GM23248 (cell line): Measurements from ENCODE around the gene LRRC73. TPM values are rescaled to one million over a fixed set of nuclear protein-coding genes. Genes with fewer than 3 reads are reported as not detected.

ENCODE experiments used
- DNase-seq: peaks from one replicate; pipeline ENCODE4 v3.0.0-alpha.2; 2015
- H2AFZ ChIP-seq: fragments of 200-600 bp; sonication (generic); 2 replicates; pipeline ENCODE4 v1.6.1; 2016; ENCODE audit warnings: antibody characterized with exemption
- H3F3A ChIP-seq: fragments of 200-600 bp; sonication (generic); 2 replicates; pipeline ENCODE4 v1.6.1; 2016; ENCODE audit warnings: mild to moderate bottlenecking, antibody characterized with exemption, mixed run types; ENCODE audit not compliant: insufficient read depth
- H3K27ac ChIP-seq: fragments of 200-600 bp; sonication (generic); 2 replicates; pipeline ENCODE4 v1.5.1; 2016; ENCODE audit warnings: mild to moderate bottlenecking
- H3K27me3 ChIP-seq: fragments of 200-600 bp; sonication (generic); replicated peaks from 2 replicates; pipeline ENCODE4 v1.6.1; 2016; ENCODE audit warnings: mild to moderate bottlenecking; ENCODE audit not compliant: insufficient read depth
- H3K36me3 ChIP-seq: fragments of 200-600 bp; sonication (generic); 2 replicates; pipeline ENCODE4 v1.6.1; 2016; ENCODE audit warnings: low read depth, mild to moderate bottlenecking
- H3K4me1 ChIP-seq: fragments of 200-600 bp; sonication (generic); 2 replicates; pipeline ENCODE4 v1.6.1; 2016; ENCODE audit warnings: mild to moderate bottlenecking; ENCODE audit not compliant: insufficient read depth
- H3K4me2 ChIP-seq: fragments of 200-600 bp; sonication (generic); one replicate; pipeline ENCODE4 v1.6.1; 2016; ENCODE audit warnings: mild to moderate bottlenecking; ENCODE audit not compliant: unreplicated experiment
- H3K4me3 ChIP-seq: fragments of 200-600 bp; sonication (generic); 2 replicates; pipeline ENCODE4 v1.5.1; 2016; ENCODE audit warnings: mild to moderate bottlenecking
- H3K79me2 ChIP-seq: fragments of 200-600 bp; sonication (generic); 2 replicates; pipeline ENCODE4 v1.6.1; 2016; ENCODE audit warnings: mild to moderate bottlenecking; ENCODE audit not compliant: insufficient read depth
- H3K9ac ChIP-seq: fragments of 200-600 bp; sonication (generic); 2 replicates; pipeline ENCODE4 v1.6.1; 2016; ENCODE audit warnings: mild to moderate bottlenecking
- H3K9me2 ChIP-seq: fragments of 200-600 bp; sonication (generic); 2 replicates; pipeline ENCODE4 v1.6.1; 2016; ENCODE audit warnings: mixed run types, mild to moderate bottlenecking, moderate library complexity; ENCODE audit not compliant: insufficient read depth
- H3K9me3 ChIP-seq: fragments of 200-600 bp; sonication (generic); one replicate; pipeline ENCODE4 v1.6.1; 2017; ENCODE audit warnings: low read depth
- H4K20me1 ChIP-seq: fragments of 200-600 bp; sonication (generic); 2 replicates; pipeline ENCODE4 v1.6.0; 2016; ENCODE audit not compliant: insufficient read depth
- EZH2 ChIP-seq: fragments of 200-600 bp; sonication (generic); IDR thresholded peaks from 2 replicates; pipeline ENCODE4 v1.6.1; 2018; ENCODE audit warnings: antibody characterized with exemption, mild to moderate bottlenecking; ENCODE audit not compliant: insufficient read depth, poor library complexity, severe bottlenecking
- EZH2phosphoT487 ChIP-seq: fragments of 200-600 bp; sonication (generic); IDR thresholded peaks from 2 replicates; pipeline ENCODE4 v1.6.1; 2018; ENCODE audit warnings: antibody characterized with exemption, moderate library complexity, mild to moderate bottlenecking, low read depth; ENCODE audit not compliant: insufficient read depth
- WGBS, 2 experiments: methylation state at CpG; one replicate each; pipeline ENCODE4 v1.1.6; 2015 to 2017; ENCODE audit warnings: low lambda C conversion rate in 2 of 2, low coverage in 1 of 2; ENCODE audit errors: missing lambda C conversion rate in 2 of 2; 5-methylcytosine and 5-hydroxymethylcytosine counted together
- in situ Hi-C: fragments of 300-500 bp; cut with MboI; formaldehyde crosslinking; loops from 2 replicates; pipeline ENCODE4 v1.15.0; 2020
- polyA plus RNA-seq: library from polyadenylated mRNA; unstranded; fragments of >200 nt; fragmentation: Nextera tagmentation; extraction: Ambion mirVana; gene quantifications from 2 replicates; pipeline ENCODE4 v1.2.1, GENCODE V29; 2016
- total RNA-seq: library from RNA; depleted of rRNA; stranded (reverse); fragments of >200 nt; shearing (Covaris generic); gene quantifications from 2 replicates; pipeline ENCODE4 v1.2.3, GENCODE V29; 2014

LRRC73 gene
- total and polyA plus RNA-seq, 2 experiments from 2014 or later: 1.0 to 1.6 TPM

- no peaks in the 10 kb centered on the region for H3K9me3 ChIP-seq
- no peaks in the 10 kb centered on the region for H4K20me1 ChIP-seq
- H3K36me3 ChIP-seq: peaks cover 18% of the 10 kb centered on the region
- no peak for TF ChIP-seq EZH2
- TF ChIP-seq EZH2phosphoT487: no peak
- no peak overlapping the region for H2AFZ ChIP-seq
- no peaks in the 10 kb centered on the region for H3K27me3 ChIP-seq
- peaks cover 56% of the 10 kb centered on the region for H3K4me1 ChIP-seq
- peak overlapping the region; percentile 28 for H3K4me2 ChIP-seq
- H3K27ac ChIP-seq: peak overlapping the region; percentile 37
- H3K9me2 ChIP-seq: no peaks in the 10 kb centered on the region
- H3K9ac ChIP-seq: peak overlapping the region; percentile 41; the same call in 1 of the 2 replicates
- peak; percentile 86 for DNase-seq
- H3F3A ChIP-seq: peaks cover 19% of the 10 kb centered on the region
- H3K79me2 ChIP-seq: peaks cover 38% of the 10 kb centered on the region
- 45 to 46% methylated on average over 14 to 18 of the region's 18 CpGs for WGBS, 2 experiments
- in situ Hi-C loops: no loop called here
- H3K4me3 ChIP-seq: no peak overlapping the region
These were observed 13.6 kb downstream of the LRRC73 start for GRCh38 chr6:43496370-43497128.

GRCh38 chr6:43495409-43495941 lies 14.7 kb downstream of the LRRC73 start:
- WGBS, 2 experiments: 96 to 97% methylated on average over 4 of the region's 4 CpGs
- Histone ChIP-seq H4K20me1 (no peaks in the 10 kb centered on the region), H3K79me2 (peaks cover 38% of the 10 kb centered on the region), H2AFZ (no peak overlapping the region), H3K9me2 (no peaks in the 10 kb centered on the region), H3K27ac (no peak overlapping the region), H3K36me3 (peaks cover 18% of the 10 kb centered on the region), H3K4me1 (peaks cover 59% of the 10 kb centered on the region), H3K4me2 (no peak overlapping the region), H3K27me3 (no peaks in the 10 kb centered on the region), H3K9ac (no peak overlapping the region), H3F3A (peaks cover 19% of the 10 kb centered on the region), H3K4me3 (no peak overlapping the region), H3K9me3 (no peaks in the 10 kb centered on the region)
- in situ Hi-C loops: no loop called here
- peak; percentile 46 for DNase-seq
- TF ChIP-seq EZH2phosphoT487 (no peak), EZH2 (no peak)

DNA sequence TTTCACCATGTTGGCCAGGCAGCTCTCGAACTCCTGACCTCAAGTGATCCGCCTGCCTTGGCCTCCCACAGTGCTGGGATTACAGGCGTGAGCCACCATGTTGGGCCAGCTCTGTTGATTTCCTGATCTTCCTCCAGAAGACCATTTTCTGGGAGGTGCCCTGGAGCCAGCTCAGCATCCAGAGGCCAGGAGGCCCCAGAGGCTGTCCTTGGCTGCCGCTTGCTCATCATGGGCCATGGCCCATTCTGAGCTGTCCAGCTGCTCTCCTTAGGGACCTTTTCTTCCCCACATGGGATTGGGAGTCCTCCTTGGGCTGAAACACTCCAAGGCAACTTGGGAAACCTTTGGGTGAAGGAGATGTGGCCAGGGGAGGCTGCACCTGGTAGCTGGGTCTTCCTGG lies 15.4 kb downstream of the LRRC73 start:
- Histone ChIP-seq H3K4me2 (no peak overlapping the region), H3F3A (peaks cover 19% of the 10 kb centered on the region), H3K27me3 (no peaks in the 10 kb centered on the region), H3K9ac (no peak overlapping the region), H3K36me3 (peaks cover 12% of the 10 kb centered on the region), H3K4me1 (peaks cover 59% of the 10 kb centered on the region), H3K79me2 (peaks cover 38% of the 10 kb centered on the region), H3K27ac (no peak overlapping the region), H3K9me3 (no peaks in the 10 kb centered on the region), H3K4me3 (no peak overlapping the region), H2AFZ (no peak overlapping the region), H3K9me2 (no peaks in the 10 kb centered on the region), H4K20me1 (no peaks in the 10 kb centered on the region)
- TF ChIP-seq EZH2 (no peak), EZH2phosphoT487 (no peak)
- in situ Hi-C loops: no loop called here
- WGBS, 2 experiments: 69 to 71% methylated on average over 4 of the region's 4 CpGs
- DNase-seq: no peak

DNA sequence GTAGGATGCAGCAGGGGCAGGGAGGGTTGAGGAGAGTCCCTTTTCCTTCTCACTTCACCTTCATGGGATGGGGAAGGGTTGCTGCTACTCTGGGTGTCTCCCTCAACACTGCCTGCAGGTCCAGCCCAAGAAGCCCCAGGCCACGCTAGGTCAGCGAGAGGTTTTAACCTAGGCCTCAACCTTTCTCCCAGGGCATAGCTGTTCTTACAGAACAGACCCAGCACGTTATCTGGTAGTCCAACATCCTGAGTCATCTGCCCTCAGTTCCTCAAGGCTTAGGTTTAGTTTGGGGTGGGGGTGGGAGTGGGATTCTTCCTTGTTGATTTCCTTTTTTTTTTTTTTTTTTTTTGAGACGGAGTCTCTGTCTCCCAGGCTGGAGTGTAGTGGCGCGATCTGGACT lies 15.8 kb downstream of the LRRC73 start:
- Histone ChIP-seq H3K4me1 (peaks cover 61% of the 10 kb centered on the region), H4K20me1 (no peaks in the 10 kb centered on the region), H3K27ac (no peak overlapping the region), H3F3A (peaks cover 19% of the 10 kb centered on the region), H3K9me3 (no peaks in the 10 kb centered on the region), H3K4me2 (no peak overlapping the region), H3K36me3 (peaks cover 8% of the 10 kb centered on the region; the same call in 1 of the 2 replicates), H3K27me3 (no peaks in the 10 kb centered on the region), H3K79me2 (peaks cover 38% of the 10 kb centered on the region), H3K4me3 (no peak overlapping the region), H3K9me2 (no peaks in the 10 kb centered on the region), H2AFZ (no peak overlapping the region), H3K9ac (no peak overlapping the region)
- 94 to 98% methylated on average over 5 to 6 of the region's 6 CpGs for WGBS, 2 experiments
- TF ChIP-seq EZH2 (no peak), EZH2phosphoT487 (no peak)
- in situ Hi-C loops: no loop called here
- DNase-seq: no peak
